ENCODE measurements around the gene KIR2DL4.
"Not testable (repeated sequence)": the region's sequence is repeated elsewhere in the genome, so short reads cannot be mapped to it uniquely, and the experiment has no call there.

GRCh38 chr19:54814571-54814970 lies 11.2 kb downstream of the KIR2DL4 start:
- not testable (repeated sequence) for TF ChIP-seq POLR2A, CTCF, EP300 (IDR thresholded peaks at IDR 0.05)
